Activated CD8-positive, alpha-beta memory T cell treated with anti-CD3 and anti-CD28 coated beads, Interleukin-2, amount 10 ng/mL, durations not matched to agents 7 days and 5 days (primary cell): ENCODE results near the gene ZNF835. TPM values are rescaled to one million over a fixed set of nuclear protein-coding genes. Genes with fewer than 3 reads are reported as not detected.

ENCODE experiments used
- ATAC-seq: fragments of 150-1000 bp; cut with Tn5 transposase; one replicate; pipeline ENCODE4 v1.10.0; 2021; ENCODE audit warnings: moderate library complexity
- CTCF ChIA-PET: fragments of 350-600 bp; sonication (Branson Sonifier 250); formaldehyde crosslinking; loops from one replicate; lab custom pipeline; 2021; ENCODE audit warnings: antibody characterized with exemption; lab: Charles Lee
- DNase-seq: peaks from one replicate; pipeline ENCODE4 v3.0.0-alpha.2; 2020
- H3K27ac Mint-ChIP-seq: one replicate; pipeline ENCODE4 v1.8.0; 2021; ENCODE audit warnings: mild to moderate bottlenecking, mixed read lengths
- H3K27me3 Mint-ChIP-seq: one replicate; pipeline ENCODE4 v1.8.0; 2021; ENCODE audit warnings: mixed read lengths
- H3K36me3 Mint-ChIP-seq: one replicate; pipeline ENCODE4 v1.8.0; 2021; ENCODE audit warnings: mild to moderate bottlenecking, mixed read lengths
- H3K4me1 Mint-ChIP-seq: one replicate; pipeline ENCODE4 v1.8.0; 2021; ENCODE audit warnings: mixed read lengths
- H3K4me3 Mint-ChIP-seq: one replicate; pipeline ENCODE4 v1.8.0; 2021; ENCODE audit warnings: mild to moderate bottlenecking, moderate library complexity, mixed read lengths
- H3K9me3 Mint-ChIP-seq: one replicate; pipeline ENCODE4 v1.8.0; 2022; ENCODE audit warnings: low read depth, mixed read lengths
- total RNA-seq, 2 experiments: library from RNA; stranded (reverse); gene quantifications; one replicate each; pipeline ENCODE4 v1.2.3, GENCODE V29; 2021

The ZNF835 gene
- total RNA-seq, 2 experiments from 2014 or later = 2.1 to 2.2 TPM

GRCh38 chr19:56642711-56643459 lies 28.7 kb downstream of the ZNF835 start, which contains the start of gene SMIM17:
SMIM17 (plus strand) TSS chr19:56643159; CDS start chr19:56645668, 2,509 bp downstream.
- H3K4me3 Mint-ChIP-seq = no peak within 1 kb of the TSS
- no peak for ATAC-seq
- no peak within 1 kb of the TSS for H3K27ac Mint-ChIP-seq
- peaks cover 8% of the 10 kb centered on the region for H3K36me3 Mint-ChIP-seq
- DNase-seq = no peak
- H3K9me3 Mint-ChIP-seq = peaks cover 29% of the 10 kb centered on the region
- H3K27me3 Mint-ChIP-seq = no peaks in the 10 kb centered on the region
- no peaks in the 10 kb centered on the region for H3K4me1 Mint-ChIP-seq
- CTCF ChIA-PET = no interaction called here

GRCh38 chr19:56639217-56639616 lies 32.3 kb downstream of the ZNF835 start:
- DNase-seq (no peak), ATAC-seq (no peak)
- CTCF ChIA-PET = no interaction called here
- no peak overlapping the region for H3K4me3 Mint-ChIP-seq
- no peaks in the 10 kb centered on the region for H3K4me1 Mint-ChIP-seq
- H3K36me3 Mint-ChIP-seq = peaks cover 5% of the 10 kb centered on the region
- H3K27ac Mint-ChIP-seq = no peak overlapping the region
- H3K9me3 Mint-ChIP-seq = peaks cover 28% of the 10 kb centered on the region
- no peaks in the 10 kb centered on the region for H3K27me3 Mint-ChIP-seq

- H3K4me3 Mint-ChIP-seq = no peak overlapping the region
- H3K4me1 Mint-ChIP-seq = no peaks in the 10 kb centered on the region
- CTCF ChIA-PET = no interaction called here
- ATAC-seq = peak; percentile 66
- DNase-seq = peak; percentile 75
- peaks cover 29% of the 10 kb centered on the region for H3K9me3 Mint-ChIP-seq
- peaks cover 5% of the 10 kb centered on the region for H3K36me3 Mint-ChIP-seq
- no peaks in the 10 kb centered on the region for H3K27me3 Mint-ChIP-seq
- no peak overlapping the region for H3K27ac Mint-ChIP-seq
These were observed 33.5 kb downstream of the ZNF835 start for GRCh38 chr19:56637976-56638555.

GRCh38 chr19:56633021-56633420 lies 38.5 kb downstream of the ZNF835 start:
- Mint-ChIP-seq H3K4me1 (no peaks in the 10 kb centered on the region), H3K4me3 (no peak overlapping the region), H3K27me3 (no peaks in the 10 kb centered on the region), H3K9me3 (peaks cover 31% of the 10 kb centered on the region), H3K36me3 (no peaks in the 10 kb centered on the region), H3K27ac (no peak overlapping the region)
- DNase-seq (no peak), ATAC-seq (no peak)
- CTCF ChIA-PET = no interaction called here

GRCh38 chr19:56625708-56626107 lies 45.8 kb downstream of the ZNF835 start:
- Mint-ChIP-seq H3K27me3 (no peaks in the 10 kb centered on the region), H3K36me3 (peaks cover 38% of the 10 kb centered on the region), H3K27ac (no peak overlapping the region), H3K9me3 (peaks cover 39% of the 10 kb centered on the region), H3K4me3 (no peak overlapping the region), H3K4me1 (no peaks in the 10 kb centered on the region)
- no peak for ATAC-seq
- CTCF ChIA-PET = no interaction called here
- DNase-seq = no peak

- H3K36me3 Mint-ChIP-seq = peaks cover 57% of the 10 kb centered on the region
These were observed 48.6 kb downstream of the ZNF835 start for GRCh38 chr19:56623006-56623405.

GRCh38 chr19:56622374-56622773 lies 49.2 kb downstream of the ZNF835 start:
- H3K36me3 Mint-ChIP-seq = peaks cover 63% of the 10 kb centered on the region
- H3K27me3 Mint-ChIP-seq = no peaks in the 10 kb centered on the region
- CTCF ChIA-PET = no interaction called here
- H3K9me3 Mint-ChIP-seq = peaks cover 38% of the 10 kb centered on the region
- ATAC-seq = no peak
- no peak for DNase-seq
- H3K4me3 Mint-ChIP-seq = no peak overlapping the region
- H3K27ac Mint-ChIP-seq = no peak overlapping the region
- H3K4me1 Mint-ChIP-seq = no peaks in the 10 kb centered on the region

More at GRCh38 chr19:56623006-56623405, 48.6 kb downstream of the ZNF835 start:
- H3K27ac Mint-ChIP-seq = no peak overlapping the region
- H3K27me3 Mint-ChIP-seq = no peaks in the 10 kb centered on the region
- no peak for ATAC-seq
- H3K4me3 Mint-ChIP-seq = no peak overlapping the region
- H3K4me1 Mint-ChIP-seq = no peaks in the 10 kb centered on the region
- CTCF ChIA-PET = no interaction called here
- peaks cover 39% of the 10 kb centered on the region for H3K9me3 Mint-ChIP-seq
- DNase-seq = no peak

- peaks cover 51% of the 10 kb centered on the region for H3K9me3 Mint-ChIP-seq
- CTCF ChIA-PET = no interaction called here
These were observed 52.4 kb downstream of the ZNF835 start for GRCh38 chr19:56619121-56619520.

GRCh38 chr19:56617531-56617930 lies 54.0 kb downstream of the ZNF835 start:
- H3K4me1 Mint-ChIP-seq = no peaks in the 10 kb centered on the region
- ATAC-seq (no peak), DNase-seq (no peak)
- H3K4me3 Mint-ChIP-seq = no peak overlapping the region
- peaks cover 79% of the 10 kb centered on the region for H3K36me3 Mint-ChIP-seq
- no peaks in the 10 kb centered on the region for H3K27me3 Mint-ChIP-seq
- CTCF ChIA-PET = no interaction called here
- peaks cover 48% of the 10 kb centered on the region for H3K9me3 Mint-ChIP-seq
- no peak overlapping the region for H3K27ac Mint-ChIP-seq

More at GRCh38 chr19:56619121-56619520, 52.4 kb downstream of the ZNF835 start:
- DNase-seq = no peak
- ATAC-seq = no peak
- H3K4me1 Mint-ChIP-seq = no peaks in the 10 kb centered on the region
- no peaks in the 10 kb centered on the region for H3K27me3 Mint-ChIP-seq
- H3K36me3 Mint-ChIP-seq = peaks cover 81% of the 10 kb centered on the region
- H3K4me3 Mint-ChIP-seq = no peak overlapping the region
- H3K27ac Mint-ChIP-seq = no peak overlapping the region

GRCh38 chr19:56613639-56614038 lies 57.9 kb downstream of the ZNF835 start:
- H3K36me3 Mint-ChIP-seq = peaks cover 70% of the 10 kb centered on the region
- no peak overlapping the region for H3K4me3 Mint-ChIP-seq
- no peaks in the 10 kb centered on the region for H3K27me3 Mint-ChIP-seq
- CTCF ChIA-PET = no interaction called here
- no peak for ATAC-seq
- no peak for DNase-seq
- H3K4me1 Mint-ChIP-seq = no peaks in the 10 kb centered on the region
- no peak overlapping the region for H3K27ac Mint-ChIP-seq
- H3K9me3 Mint-ChIP-seq = peaks cover 48% of the 10 kb centered on the region

- H3K27me3 Mint-ChIP-seq = no peaks in the 10 kb centered on the region
- ATAC-seq = no peak
- H3K4me3 Mint-ChIP-seq = no peak overlapping the region
- H3K9me3 Mint-ChIP-seq = peaks cover 50% of the 10 kb centered on the region
- no peak for DNase-seq
- peaks cover 69% of the 10 kb centered on the region for H3K36me3 Mint-ChIP-seq
- no peaks in the 10 kb centered on the region for H3K4me1 Mint-ChIP-seq
- no peak overlapping the region for H3K27ac Mint-ChIP-seq
- CTCF ChIA-PET = no interaction called here
These were observed 58.8 kb downstream of the ZNF835 start for GRCh38 chr19:56612737-56613136.

Other genes starting within 250 kb of the ZNF835 start
- gene ZNF667, start 194.4 kb downstream of the ZNF835 start, total RNA-seq = under 1 TPM; 0.32 to 0.52 TPM
- gene ZNF471, start 163.9 kb downstream of the ZNF835 start, total RNA-seq = under 1 TPM; 0.55 to 0.77 TPM
- gene ZFP28, start 132.8 kb downstream of the ZNF835 start, total RNA-seq = 1 to 10 TPM; 4.2 to 4.7 TPM
- 1 to 10 TPM; 4.0 TPM for gene ZNF470, start 104.3 kb downstream of the ZNF835 start, total RNA-seq
- gene ZNF71, start 76.5 kb downstream of the ZNF835 start, total RNA-seq = 1 to 10 TPM; 5.7 to 6.0 TPM
- gene SMIM17, start 28.6 kb downstream of the ZNF835 start, total RNA-seq = not detected
- gene PEG3, start 169.0 kb upstream of the ZNF835 start, total RNA-seq = not detected
- not detected for gene ZIM2, start 169.0 kb upstream of the ZNF835 start, total RNA-seq